GM19193 (cell line): Measurements from ENCODE around the gene SKAP1.

Source experiments
- POLR2A ChIP-seq: IDR thresholded peaks from 4 replicates; pipeline ENCODE4 v1.6.1; 2011; ENCODE audit not compliant: insufficient read depth, insufficient read length; ENCODE audit errors: extremely low read depth

SKAP1 gene

DNA sequence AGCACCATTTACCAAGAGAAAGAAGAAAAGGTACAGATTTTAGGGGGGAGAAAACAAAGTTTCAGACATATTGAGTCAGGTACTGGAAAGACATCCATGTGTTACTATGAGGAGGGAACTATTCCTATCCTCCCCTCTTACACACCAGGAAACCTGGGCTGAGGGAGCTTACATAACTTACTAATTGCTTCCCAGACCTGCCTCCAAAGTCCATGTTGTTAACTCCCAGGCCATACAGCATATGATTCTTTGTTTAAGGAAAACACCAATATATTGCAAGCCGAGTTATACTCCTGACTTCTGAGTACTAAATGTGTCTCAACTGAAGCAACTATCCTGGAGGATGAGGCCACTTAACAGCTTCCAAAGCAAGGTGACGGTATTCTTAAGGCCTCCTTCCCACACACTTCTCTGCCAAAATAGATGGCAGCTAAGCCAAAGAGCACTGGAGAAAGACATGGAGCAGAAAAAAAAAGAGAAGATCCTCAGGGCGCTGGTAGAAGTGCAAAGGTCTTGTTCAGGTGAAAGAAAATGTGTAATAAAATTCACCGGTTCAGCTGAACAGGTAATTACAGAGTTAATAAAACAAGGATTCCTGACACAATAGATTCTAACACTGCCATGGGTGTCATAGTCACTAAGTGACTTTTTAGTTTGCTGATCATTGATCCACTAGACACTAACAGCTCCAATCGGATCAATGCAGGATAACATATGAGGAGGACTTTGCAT, 151.1 kb downstream of the SKAP1 start:
- TF ChIP-seq POLR2A, result no peak

DNA sequence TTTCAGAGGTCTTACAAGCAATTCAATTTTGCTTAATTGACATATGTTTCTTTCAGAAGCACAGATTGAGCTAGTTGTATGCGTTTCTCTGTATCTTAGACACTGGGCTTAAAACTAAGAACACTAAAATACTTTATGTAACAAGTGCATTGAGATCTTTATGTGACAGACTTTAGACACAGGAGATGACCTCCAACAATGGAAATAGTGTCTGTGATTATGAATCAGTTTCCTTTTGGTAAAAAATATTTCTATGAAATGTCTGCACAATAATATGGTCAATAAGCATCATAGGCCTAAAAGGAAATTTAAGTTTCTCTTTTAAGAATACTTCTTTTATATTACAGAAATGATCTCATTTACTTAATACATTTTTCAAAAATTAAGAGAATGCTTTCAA, 153.2 kb downstream of the SKAP1 start:
- TF ChIP-seq POLR2A, result no peak

DNA sequence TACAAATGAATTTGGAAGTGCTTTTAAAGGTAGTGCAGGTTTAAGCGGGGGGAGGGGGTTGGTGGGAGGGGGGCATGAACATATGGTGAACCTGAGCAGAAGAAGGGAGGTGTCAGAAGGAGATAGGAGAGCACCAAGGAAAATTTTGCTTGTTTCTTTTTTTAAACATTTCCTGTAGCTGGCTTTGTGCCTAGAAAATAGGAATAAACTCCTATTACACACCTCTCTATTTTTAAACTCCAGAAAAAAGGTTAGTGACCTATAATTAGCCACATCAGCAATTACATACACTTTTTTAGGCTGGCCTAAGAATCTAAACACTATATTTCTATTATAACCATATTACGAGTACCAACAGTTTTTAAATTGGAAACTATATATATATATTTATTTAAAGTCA, 159.1 kb downstream of the SKAP1 start:
- TF ChIP-seq POLR2A, result no peak

DNA sequence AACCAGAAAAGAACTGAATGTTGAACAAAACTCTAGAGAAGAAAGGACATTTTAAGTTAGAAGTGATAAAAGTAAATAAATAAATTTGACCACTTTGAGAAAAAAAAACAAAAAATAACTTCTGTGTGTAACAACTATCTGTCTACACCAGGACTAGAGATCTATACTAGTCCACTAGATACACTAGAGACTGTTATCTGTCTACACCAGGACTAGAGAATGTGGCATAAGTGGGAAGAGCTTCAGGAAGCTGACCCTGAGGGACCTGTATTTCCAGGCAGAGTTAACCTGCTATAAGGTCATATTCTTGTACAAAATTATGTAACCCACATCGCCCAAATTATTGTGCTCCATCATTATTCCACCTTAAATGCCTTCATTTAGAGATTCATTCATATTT, 160.8 kb downstream of the SKAP1 start:
- no peak for TF ChIP-seq POLR2A

DNA sequence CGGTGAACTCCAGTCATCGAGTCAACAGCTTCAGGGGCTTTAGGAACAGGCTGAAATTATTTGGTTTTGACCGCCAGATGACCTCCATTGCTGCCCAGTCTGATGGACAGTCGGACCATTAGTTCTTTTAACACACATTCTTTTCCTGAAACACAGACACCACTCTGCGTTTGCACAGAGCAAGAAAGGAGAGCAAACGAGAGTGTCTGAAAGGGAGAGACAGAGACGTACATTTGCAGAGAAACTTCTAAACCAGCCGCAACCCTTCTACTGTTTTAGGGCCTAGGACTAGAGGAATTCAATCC, 166.3 kb downstream of the SKAP1 start:
- TF ChIP-seq POLR2A, result no peak

DNA sequence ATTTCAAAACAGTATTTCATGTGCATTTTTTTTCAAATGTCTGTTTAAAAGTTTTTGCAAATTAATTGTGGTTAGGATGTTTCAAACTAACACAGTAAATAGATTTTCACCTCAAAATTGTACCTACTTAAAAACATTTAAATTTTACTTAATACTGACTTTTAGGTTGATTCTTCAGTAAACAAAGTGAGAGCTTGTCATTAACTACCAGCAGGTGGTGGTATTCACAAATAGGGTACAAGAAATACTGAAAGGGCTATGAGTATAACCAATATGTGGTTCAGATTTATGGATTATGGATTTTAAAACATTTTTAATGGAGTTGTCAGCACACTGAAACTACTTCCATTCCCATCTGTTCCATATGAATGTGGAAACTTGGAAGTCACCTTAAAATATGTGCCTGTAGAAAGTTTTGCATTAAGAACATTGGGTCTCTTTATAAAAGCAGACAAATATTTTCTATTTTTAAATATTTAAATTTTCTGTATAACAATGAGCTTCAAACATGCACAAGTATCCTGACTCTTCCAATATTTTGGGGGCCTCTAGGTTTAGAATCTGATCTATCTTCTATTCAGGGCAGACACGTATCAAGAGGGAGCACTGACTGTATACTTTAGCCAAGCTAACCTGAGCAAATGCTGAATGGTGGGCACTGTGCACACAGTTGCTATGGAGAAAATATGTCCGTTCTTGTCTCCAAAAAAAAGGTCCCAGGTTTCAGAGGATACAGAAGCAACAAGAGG, 166.9 kb downstream of the SKAP1 start:
- no peak for TF ChIP-seq POLR2A

DNA sequence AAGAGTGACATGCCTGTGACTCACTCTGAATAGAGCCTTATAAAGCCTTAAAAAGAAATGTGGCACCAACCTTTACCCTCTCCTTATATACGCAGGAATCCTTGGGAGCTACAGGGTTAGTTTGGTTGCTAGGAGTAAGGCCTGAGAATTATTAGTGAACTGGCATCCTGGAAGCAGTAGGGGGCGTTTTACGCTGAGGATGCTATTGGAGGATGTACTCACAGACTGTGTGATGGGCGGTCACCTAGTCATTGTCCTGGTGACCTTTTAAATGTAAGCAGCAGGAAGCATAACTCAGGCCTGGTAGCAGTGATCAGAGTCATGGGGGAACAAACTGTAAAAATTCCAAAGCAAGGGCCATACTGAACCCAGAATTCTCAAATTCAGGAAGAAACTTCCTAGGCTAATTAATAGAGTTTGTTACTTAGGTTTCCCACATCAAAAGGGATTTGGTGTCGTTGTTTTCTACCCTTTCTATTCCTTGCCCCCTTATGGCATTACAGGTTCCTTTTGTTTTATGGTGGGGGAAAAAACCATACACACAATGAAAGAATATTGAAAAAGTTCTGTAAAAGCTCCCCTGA, 168.6 kb downstream of the SKAP1 start:
- TF ChIP-seq POLR2A, result no peak

DNA sequence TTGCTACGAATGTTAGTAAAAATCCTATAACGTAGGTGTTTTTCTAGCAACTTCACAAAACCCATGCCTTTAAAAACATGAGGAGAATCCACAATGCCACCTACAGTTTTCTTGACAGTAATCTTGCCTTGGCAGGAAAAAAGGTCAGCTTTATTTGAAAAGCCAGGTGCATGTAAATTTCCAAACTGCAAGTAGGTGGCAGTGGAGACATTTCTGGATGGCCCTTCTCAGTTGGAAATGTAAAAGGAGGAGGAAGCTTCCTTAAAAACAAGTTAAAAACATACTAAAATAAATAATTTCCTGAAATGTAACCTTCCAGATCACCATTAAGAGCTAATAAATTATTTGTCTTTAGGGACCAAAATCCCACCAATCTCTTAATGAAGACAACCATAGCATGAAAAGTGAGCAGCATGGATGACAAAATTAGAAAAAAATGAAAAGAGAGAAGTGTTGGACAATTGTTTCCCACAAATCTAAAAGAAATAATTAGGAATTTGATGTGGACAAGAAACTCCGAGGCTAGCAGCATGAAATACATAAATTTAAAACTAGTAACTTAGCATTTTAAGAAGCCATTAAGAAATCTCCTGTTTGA, 170.2 kb downstream of the SKAP1 start:
- TF ChIP-seq POLR2A, result no peak

DNA sequence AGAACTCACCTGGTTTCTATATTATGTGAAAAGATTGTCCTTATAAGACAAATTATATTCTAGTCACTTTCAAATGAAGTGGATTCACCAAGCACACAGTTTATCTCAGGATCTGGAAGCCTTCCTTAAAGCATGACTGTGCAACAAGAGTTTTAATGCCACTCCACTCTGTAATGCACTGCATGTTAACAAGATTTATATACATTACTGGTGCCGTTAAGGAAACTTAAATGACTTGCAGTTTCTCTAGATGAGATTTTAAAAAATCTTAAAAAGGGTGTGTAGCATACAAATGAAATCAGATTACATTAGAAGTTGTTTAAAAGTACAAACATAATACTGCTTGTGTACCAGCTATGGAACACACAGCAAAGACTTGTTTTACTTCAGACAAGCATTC, 171.7 kb downstream of the SKAP1 start:
- no peak for TF ChIP-seq POLR2A

DNA sequence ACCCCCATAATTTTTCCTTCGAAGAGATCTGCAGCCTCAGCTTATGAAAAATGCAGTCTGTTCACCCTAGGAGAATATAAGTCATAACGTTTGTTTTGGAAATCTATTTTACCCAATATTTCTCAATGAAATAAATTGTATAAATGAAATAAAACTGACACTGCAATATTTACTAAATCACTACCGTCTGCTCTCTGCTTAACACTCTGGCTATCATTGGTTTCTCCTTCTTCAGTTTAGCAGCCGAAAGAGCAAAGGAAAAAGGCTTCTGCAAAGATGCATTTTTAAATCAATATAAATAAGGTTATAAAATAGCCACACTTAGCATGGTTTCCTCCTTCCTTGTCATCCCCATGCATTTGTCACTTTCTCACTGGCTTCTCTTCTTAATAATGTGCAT, 174.3 kb downstream of the SKAP1 start:
- TF ChIP-seq POLR2A, result no peak

DNA sequence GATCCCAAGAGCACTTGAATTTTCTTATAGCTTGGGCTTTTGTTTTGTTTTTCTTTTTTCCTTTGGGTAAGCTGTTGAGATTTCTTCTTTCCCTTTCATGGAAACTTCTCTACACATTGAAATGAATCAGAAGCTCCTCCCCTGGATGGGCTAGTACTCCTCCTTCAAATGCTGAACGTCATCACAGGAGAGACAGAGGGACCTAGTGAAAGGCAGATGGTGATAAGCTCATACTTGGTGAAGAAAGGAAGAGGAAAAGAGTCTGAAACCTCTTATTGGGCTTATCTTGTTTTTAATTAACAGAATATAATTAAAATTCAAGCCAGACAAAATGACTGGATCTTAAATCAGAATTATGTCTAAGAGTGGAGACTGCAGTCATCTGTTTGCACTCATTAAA, 175.1 kb downstream of the SKAP1 start:
- TF ChIP-seq POLR2A, result no peak

DNA sequence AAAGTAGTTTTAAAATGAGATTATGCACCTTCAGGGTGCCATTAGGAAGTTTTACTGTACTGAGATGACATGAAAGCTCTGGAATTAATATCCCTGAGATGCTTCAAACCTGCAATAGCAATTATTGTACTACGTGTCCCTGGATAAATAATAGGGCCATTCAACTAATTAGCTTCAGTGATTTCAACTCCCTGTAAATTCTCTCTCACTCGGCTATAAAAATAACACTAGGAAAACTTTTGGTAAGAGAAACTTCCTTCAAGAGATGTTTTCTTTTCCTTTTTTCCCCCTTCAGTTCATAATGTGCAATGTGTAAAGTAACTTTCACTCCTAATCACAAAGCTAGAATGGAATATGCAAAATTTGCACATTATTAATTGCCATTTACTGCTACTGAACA, 176.0 kb downstream of the SKAP1 start:
- TF ChIP-seq POLR2A, result no peak

DNA sequence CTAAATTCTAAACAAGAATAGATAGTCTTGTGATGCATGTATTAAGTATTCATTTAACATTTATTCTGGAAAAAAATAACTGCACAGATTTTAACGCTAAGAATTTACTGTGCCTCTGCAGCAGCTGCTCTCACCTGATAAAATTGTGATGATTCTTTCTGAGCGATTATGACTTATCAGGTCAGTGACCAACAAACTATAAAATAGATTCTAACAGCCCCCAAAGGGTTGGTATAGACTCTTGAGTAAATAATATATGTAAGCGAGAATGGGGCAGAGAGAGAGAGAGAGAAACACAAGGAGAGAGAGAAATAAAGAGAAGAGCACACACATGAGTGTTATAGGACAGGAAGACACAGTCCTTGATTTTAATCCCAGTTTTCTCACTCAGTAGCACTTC, 178.1 kb downstream of the SKAP1 start:
- no peak for TF ChIP-seq POLR2A

DNA sequence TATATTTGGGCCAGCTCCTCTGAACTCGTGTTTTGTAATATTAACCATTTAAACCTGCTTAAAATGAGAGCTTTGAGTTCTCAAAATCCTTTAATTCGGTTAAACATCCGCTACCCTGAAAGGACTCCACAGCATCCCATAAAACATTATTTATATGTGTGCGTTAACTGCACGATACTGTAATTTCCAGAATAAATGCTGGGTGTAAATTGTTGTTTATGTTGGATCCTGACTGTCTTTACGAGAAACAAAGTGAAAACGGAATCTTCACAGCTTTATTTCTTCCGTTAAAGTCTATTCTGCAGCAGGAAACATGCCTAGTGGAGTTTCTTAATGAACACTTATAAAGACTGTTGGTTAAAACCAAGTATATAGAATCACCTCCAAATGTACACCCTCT, 179.1 kb downstream of the SKAP1 start:
- no peak for TF ChIP-seq POLR2A

DNA sequence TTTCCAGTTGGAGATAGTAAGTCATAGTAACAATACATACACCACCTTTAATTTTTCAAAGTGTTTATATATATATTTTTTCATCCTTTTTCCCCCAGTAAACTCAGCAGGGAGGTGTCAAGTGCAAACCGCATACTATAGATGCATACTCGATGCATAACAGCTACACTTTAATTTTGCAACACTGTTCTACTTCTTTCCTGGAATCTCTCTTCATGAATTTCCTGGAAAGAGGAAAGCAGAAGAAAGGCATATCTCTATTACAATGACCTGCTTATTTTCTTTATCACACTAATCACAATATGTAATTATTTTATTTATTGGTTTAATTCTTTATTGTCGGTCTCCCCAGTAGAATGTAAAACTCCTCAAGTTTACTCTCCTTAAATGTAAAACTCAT, 182.4 kb downstream of the SKAP1 start:
- no peak for TF ChIP-seq POLR2A

DNA sequence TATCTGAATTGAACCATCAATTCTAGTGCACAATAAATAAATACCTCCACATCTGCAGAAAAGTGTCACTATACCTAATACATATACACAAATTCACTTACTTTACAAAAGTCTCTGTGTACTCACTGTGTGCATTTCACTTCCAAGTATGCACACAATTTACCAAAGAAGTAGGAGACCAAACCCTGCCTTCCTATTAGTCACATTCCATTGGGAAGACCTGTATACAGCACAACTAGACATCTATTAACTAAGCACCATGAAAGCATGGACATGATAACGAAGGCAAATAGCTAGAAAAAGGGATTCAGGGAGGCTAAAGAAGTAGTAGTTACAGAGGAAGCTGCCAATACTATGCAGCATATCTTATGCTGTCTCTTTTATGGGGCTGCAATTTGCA, 183.0 kb downstream of the SKAP1 start:
- TF ChIP-seq POLR2A, result no peak
